C4-2B (cell line): ENCODE data around the gene ELF1.

Source experiments
- CTCF ChIP-seq: fragments of 450-650 bp; conservative IDR thresholded peaks from 2 replicates; pipeline ENCODE4 v1.5.1; 2017; ENCODE audit warnings: mild to moderate bottlenecking
- ZFX ChIP-seq: fragments of 450-650 bp; IDR thresholded peaks from 2 replicates; pipeline ENCODE4 v1.6.1; 2017

GRCh38 chr13:40916207-40916998 is 102.7 kb downstream of the ELF1 start:
- no peak for TF ChIP-seq CTCF
- TF ChIP-seq ZFX = no peak
